Measurements from ENCODE around the gene SLC26A11.

SLC26A11 gene

GRCh38 chr17:80279895-80280294 is 59.7 kb downstream of the SLC26A11 start:
- no peak overlapping the region for H3K4me3 ChIP-seq (ENCODE audit: low read depth, low read length)
- no peak for DNase-seq (ENCODE audit: low read depth)
- TF ChIP-seq, protein P1, sequence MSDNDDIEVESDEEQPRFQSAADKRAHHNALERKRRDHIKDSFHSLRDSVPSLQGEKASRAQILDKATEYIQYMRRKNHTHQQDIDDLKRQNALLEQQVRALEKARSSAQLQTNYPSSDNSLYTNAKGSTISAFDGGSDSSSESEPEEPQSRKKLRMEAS (IDR thresholded peaks at IDR 0.05; ENCODE audit: low read depth, low read length): no peak
- TF ChIP-seq POLR2A (IDR thresholded peaks at IDR 0.05; ENCODE audit: extremely low read depth, insufficient read length): no peak

- DNase-seq (ENCODE audit: low read depth): no peak
- no peak overlapping the region for H3K4me3 ChIP-seq (ENCODE audit: low read depth, low read length)
- TF ChIP-seq, protein P2, sequence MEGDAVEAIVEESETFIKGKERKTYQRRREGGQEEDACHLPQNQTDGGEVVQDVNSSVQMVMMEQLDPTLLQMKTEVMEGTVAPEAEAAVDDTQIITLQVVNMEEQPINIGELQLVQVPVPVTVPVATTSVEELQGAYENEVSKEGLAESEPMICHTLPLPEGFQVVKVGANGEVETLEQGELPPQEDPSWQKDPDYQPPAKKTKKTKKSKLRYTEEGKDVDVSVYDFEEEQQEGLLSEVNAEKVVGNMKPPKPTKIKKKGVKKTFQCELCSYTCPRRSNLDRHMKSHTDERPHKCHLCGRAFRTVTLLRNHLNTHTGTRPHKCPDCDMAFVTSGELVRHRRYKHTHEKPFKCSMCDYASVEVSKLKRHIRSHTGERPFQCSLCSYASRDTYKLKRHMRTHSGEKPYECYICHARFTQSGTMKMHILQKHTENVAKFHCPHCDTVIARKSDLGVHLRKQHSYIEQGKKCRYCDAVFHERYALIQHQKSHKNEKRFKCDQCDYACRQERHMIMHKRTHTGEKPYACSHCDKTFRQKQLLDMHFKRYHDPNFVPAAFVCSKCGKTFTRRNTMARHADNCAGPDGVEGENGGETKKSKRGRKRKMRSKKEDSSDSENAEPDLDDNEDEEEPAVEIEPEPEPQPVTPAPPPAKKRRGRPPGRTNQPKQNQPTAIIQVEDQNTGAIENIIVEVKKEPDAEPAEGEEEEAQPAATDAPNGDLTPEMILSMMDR (IDR thresholded peaks at IDR 0.05; ENCODE audit: low read depth, low read length): no peak
- TF ChIP-seq MYC (IDR thresholded peaks at IDR 0.05; ENCODE audit: low read depth, low read length): no peak
- TF ChIP-seq, protein P1 (IDR thresholded peaks at IDR 0.05; ENCODE audit: low read depth, low read length): no peak
- TF ChIP-seq POLR2A (IDR thresholded peaks at IDR 0.05; ENCODE audit: extremely low read depth, insufficient read length): no peak
Measured at GRCh38 chr17:80281516-80281915, 61.3 kb downstream of the SLC26A11 start.

GRCh38 chr17:80283116-80283852 is 63.1 kb downstream of the SLC26A11 start:
- no peak for DNase-seq (ENCODE audit: low read depth)
- TF ChIP-seq, protein P2 (IDR thresholded peaks at IDR 0.05; ENCODE audit: low read depth, low read length): no peak
- no peak overlapping the region for H3K4me3 ChIP-seq (ENCODE audit: low read depth, low read length)

GRCh38 chr17:80284631-80285030 is 64.4 kb downstream of the SLC26A11 start:
- peak; percentile 59 for DNase-seq (ENCODE audit: low read depth)
- TF ChIP-seq POLR2A (IDR thresholded peaks at IDR 0.05; ENCODE audit: extremely low read depth, insufficient read length): no peak
- TF ChIP-seq, protein P2 (IDR thresholded peaks at IDR 0.05; ENCODE audit: low read depth, low read length): peak; percentile 25
- H3K4me3 ChIP-seq (ENCODE audit: low read depth, low read length): no peak overlapping the region

DNA sequence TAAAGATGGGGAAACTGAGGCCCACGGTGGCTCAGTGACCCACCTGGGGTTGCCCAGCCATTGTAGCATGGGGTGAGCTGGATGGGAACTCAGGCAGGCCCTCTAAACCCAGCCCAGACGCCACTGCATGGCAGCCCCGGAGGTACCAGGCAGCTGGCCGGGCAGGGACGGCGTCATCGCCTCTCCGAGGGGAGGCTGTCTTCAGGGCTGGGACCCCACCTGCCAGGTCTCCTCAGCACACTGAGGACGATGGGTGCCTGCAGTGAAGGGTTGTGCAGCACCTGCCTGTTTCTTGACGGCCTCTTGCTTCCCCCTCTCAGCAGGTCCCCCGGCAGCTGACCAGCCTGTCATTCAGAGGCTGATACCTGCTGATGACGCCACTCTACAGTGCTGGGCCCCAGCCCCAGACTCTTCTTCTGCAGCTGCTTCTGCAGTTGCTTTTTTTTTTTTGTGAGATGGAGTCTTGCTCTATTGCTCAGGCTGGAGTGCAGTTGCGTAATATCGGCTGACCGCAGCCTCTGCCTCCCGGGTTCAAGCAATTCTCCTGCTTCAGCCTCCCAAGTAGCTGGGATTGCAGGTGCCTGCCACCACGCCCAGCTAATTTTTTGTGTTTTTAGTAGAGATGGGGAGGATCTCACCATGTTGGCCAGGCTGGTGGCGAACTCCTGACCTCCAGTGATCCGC is 65.2 kb downstream of the SLC26A11 start:
- DNase-seq (ENCODE audit: low read depth): no peak
- TF ChIP-seq POLR2A (IDR thresholded peaks at IDR 0.05; ENCODE audit: extremely low read depth, insufficient read length) (no peak), MYC (IDR thresholded peaks at IDR 0.05; ENCODE audit: low read depth, low read length) (no peak)
- TF ChIP-seq, protein P2 (IDR thresholded peaks at IDR 0.05; ENCODE audit: low read depth, low read length): no peak
- TF ChIP-seq, protein P1 (IDR thresholded peaks at IDR 0.05; ENCODE audit: low read depth, low read length): no peak

GRCh38 chr17:80286638-80286960 is 66.4 kb downstream of the SLC26A11 start:
- TF ChIP-seq, protein P1 (IDR thresholded peaks at IDR 0.05; ENCODE audit: low read depth, low read length): no peak
- TF ChIP-seq, protein P2 (IDR thresholded peaks at IDR 0.05; ENCODE audit: low read depth, low read length): no peak
- TF ChIP-seq POLR2A (IDR thresholded peaks at IDR 0.05; ENCODE audit: extremely low read depth, insufficient read length): no peak
- TF ChIP-seq MYC (IDR thresholded peaks at IDR 0.05; ENCODE audit: low read depth, low read length): no peak

More for the DNA sequence above, 65.2 kb downstream of the SLC26A11 start:
- no peak overlapping the region for H3K4me3 ChIP-seq (ENCODE audit: low read depth, low read length)

More at GRCh38 chr17:80286638-80286960, 66.4 kb downstream of the SLC26A11 start:
- no peak overlapping the region for H3K4me3 ChIP-seq (ENCODE audit: low read depth, low read length)
- no peak for DNase-seq (ENCODE audit: low read depth)
